NCI-H1694 treated with DMSO at 0.1 percent for 48 hours (cell line): ENCODE data around the gene CCDC6.
"Not testable (repeated sequence)": the region's sequence is repeated elsewhere in the genome, so short reads cannot be mapped to it uniquely, and the experiment has no call there.

Experiments
- DNase-seq: peaks from one replicate; lab custom pipeline; 2025; lab: John Stamatoyannopoulos, UW

Gene CCDC6

GRCh38 chr10:59905731-59906416 is 482 bp downstream of the CCDC6 start:
- DNase-seq, result no peak

- DNase-seq, result no peak
Observed at GRCh38 chr10:59905066-59905730, 1.2 kb downstream of the CCDC6 start.

GRCh38 chr10:59904426-59905065 is 1.8 kb downstream of the CCDC6 start:
- DNase-seq, result no peak

- no peak for DNase-seq
Observed at GRCh38 chr10:59903871-59904270, 2.5 kb downstream of the CCDC6 start.

- no peak for DNase-seq
Observed at GRCh38 chr10:59902016-59902415, 4.3 kb downstream of the CCDC6 start.

GRCh38 chr10:59901470-59901869 is 4.9 kb downstream of the CCDC6 start:
- no peak for DNase-seq

- no peak for DNase-seq
Observed at GRCh38 chr10:59900048-59900727, 6.2 kb downstream of the CCDC6 start.

- no peak for DNase-seq
Observed at GRCh38 chr10:59898125-59898835, 8.1 kb downstream of the CCDC6 start.

GRCh38 chr10:59896191-59896590 is 10.2 kb downstream of the CCDC6 start:
- DNase-seq, result no peak

GRCh38 chr10:59895629-59896116 is 10.7 kb downstream of the CCDC6 start:
- no peak for DNase-seq

- no peak for DNase-seq
Observed at GRCh38 chr10:59894114-59894513, 12.2 kb downstream of the CCDC6 start.

- no peak for DNase-seq
Observed at GRCh38 chr10:59892697-59893096, 13.7 kb downstream of the CCDC6 start.

GRCh38 chr10:59891936-59892335 is 14.4 kb downstream of the CCDC6 start:
- DNase-seq, result no peak

GRCh38 chr10:59891349-59891748 is 15.0 kb downstream of the CCDC6 start:
- DNase-seq, result no peak

- DNase-seq, result peak; percentile 55
Observed at GRCh38 chr10:59888781-59889435, 17.4 kb downstream of the CCDC6 start.

- no peak for DNase-seq
Observed at GRCh38 chr10:59887972-59888640, 18.2 kb downstream of the CCDC6 start.

GRCh38 chr10:59887006-59887405 is 19.4 kb downstream of the CCDC6 start:
- no peak for DNase-seq

GRCh38 chr10:59885430-59886134 is 20.8 kb downstream of the CCDC6 start:
- no peak for DNase-seq

GRCh38 chr10:59884893-59885292 is 21.5 kb downstream of the CCDC6 start:
- DNase-seq, result not testable (repeated sequence)

- no peak for DNase-seq
Observed at GRCh38 chr10:59881640-59882039, 24.7 kb downstream of the CCDC6 start.
